Lung (tissue), 12 donors: ENCODE data around the gene CEACAM5. TPM values are rescaled to one million over a fixed set of nuclear protein-coding genes. Genes with fewer than 3 reads are reported as not detected.
"Not testable (repeated sequence)": the region's sequence is repeated elsewhere in the genome, so short reads cannot be mapped to it uniquely, and the experiment has no call there.

Experiments used
- ATAC-seq: fragments of 200-7000 bp; cut with Tn5 transposase; one replicate; pipeline ENCODE4 v1.9.1; 2020; ENCODE audit warnings: moderate number of reproducible peaks; ENCODE audit not compliant: insufficient read depth, low FRiP score
- DNase-seq, 3 donors: peaks; one replicate each; pipeline ENCODE4 v3.0.0-alpha.2; 2013 to 2017
- H3K27ac ChIP-seq, 2 donors: one replicate each; pipeline ENCODE4 v1.5.1; 2013; ENCODE audit warnings: mild to moderate bottlenecking in 2 of 2, moderate library complexity in 2 of 2, control low read depth in 1 of 2, inconsistent platforms in 1 of 2, low read depth in 1 of 2, low read length in 1 of 2
- H3K27me3 ChIP-seq, 3 donors: one replicate each; pipeline ENCODE4 v1.5.1; 2013; ENCODE audit warnings: low read length in 2 of 3; ENCODE audit not compliant: control insufficient read depth in 3 of 3, insufficient read depth in 3 of 3
- H3K36me3 ChIP-seq, 4 donors: one replicate each; pipeline ENCODE4 v1.5.1; 2013; ENCODE audit warnings: low read length in 4 of 4, mild to moderate bottlenecking in 1 of 4, moderate library complexity in 1 of 4; ENCODE audit not compliant: control insufficient read depth in 4 of 4, insufficient read depth in 4 of 4
- H3K4me1 ChIP-seq, 5 donors: one replicate each; pipeline ENCODE4 v1.5.1; 2013; ENCODE audit warnings: low read length in 5 of 5, mild to moderate bottlenecking in 2 of 5, moderate library complexity in 1 of 5; ENCODE audit not compliant: control insufficient read depth in 5 of 5, insufficient read depth in 5 of 5
- H3K4me3 ChIP-seq: one replicate; pipeline ENCODE4 v1.5.1; 2013; ENCODE audit warnings: mild to moderate bottlenecking, control low read depth, moderate library complexity
- H3K9ac ChIP-seq, 2 donors: one replicate each; pipeline ENCODE4 v1.5.1; 2013; ENCODE audit warnings: low read length in 2 of 2, control low read depth in 1 of 2; ENCODE audit not compliant: insufficient read depth in 1 of 2
- H3K9me3 ChIP-seq, 4 donors: one replicate each; pipeline ENCODE4 v1.5.1; 2013; ENCODE audit warnings: low read length in 3 of 4, mild to moderate bottlenecking in 1 of 4, moderate library complexity in 1 of 4; ENCODE audit not compliant: control insufficient read depth in 4 of 4, insufficient read depth in 3 of 4
- CTCF ChIP-seq: IDR thresholded peaks from 2 replicates; pipeline ENCODE4 v1.5.1; 2012; ENCODE audit warnings: mild to moderate bottlenecking; ENCODE audit errors: control extremely low read depth, extremely low read depth
- WGBS, 2 donors: extraction: QIAGEN DNeasy Blood & Tissue Kit; methylation state at CpG; one replicate each; pipeline ENCODE4 v1.1.7; 2013; 5-methylcytosine and 5-hydroxymethylcytosine counted together
- polyA plus RNA-seq, 2 donors: library from polyadenylated mRNA; stranded (reverse); fragments of 200-250 nt; gene quantifications; one replicate each; pipeline ENCODE4 v1.2.1, GENCODE V29; 2013
- total RNA-seq, 2 donors: library from RNA; depleted of rRNA in 1 of 2; stranded (reverse); fragments of >200 nt in 1 of 2; gene quantifications; one replicate each; pipeline ENCODE4 v1.2.1, GENCODE V29; 2014 to 2021
- donor health status: control.
- donor health status: control.
- donor health status: Bipolar disorder and iron deficiency.
- donor health status: healthy.
- donor health status: DM: yes; HTN: yes; CAD: no.

Gene CEACAM5
- total and polyA plus RNA-seq, 4 donors: 0.11 to 37.9 (median 6.1) TPM

DNA sequence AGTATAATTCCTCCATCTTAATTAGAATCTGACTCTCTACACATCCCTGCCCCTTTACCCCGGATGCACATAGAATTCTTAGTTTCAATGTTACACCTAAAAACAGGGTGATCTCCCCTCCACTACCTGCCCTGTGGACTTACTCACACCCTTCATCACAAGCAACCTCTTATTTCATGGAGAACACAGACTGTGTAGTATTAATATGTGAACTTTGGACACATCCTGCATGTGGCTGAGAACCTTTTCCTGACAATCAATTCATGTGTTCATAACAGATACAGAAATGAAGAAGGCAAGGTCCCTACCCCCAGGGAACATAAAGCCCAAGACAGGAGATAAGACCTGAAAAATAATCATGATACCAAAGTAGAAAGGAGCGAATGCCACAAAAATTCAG, 58.7 kb downstream of the CEACAM5 start:
- no peak for TF ChIP-seq CTCF
- DNase-seq (no peak), ATAC-seq (no peak)
- no peaks in the 10 kb centered on the region for H3K9me3 ChIP-seq
- H3K27me3 ChIP-seq: no peaks in the 10 kb centered on the region
- no peak overlapping the region for H3K9ac ChIP-seq
- H3K4me1 ChIP-seq: no peaks in the 10 kb centered on the region
- H3K36me3 ChIP-seq: no peaks in the 10 kb centered on the region
- H3K4me3 ChIP-seq: no peak overlapping the region
- no peak overlapping the region for H3K27ac ChIP-seq
- WGBS, 2 donors: 89 to 95% methylated on average over 2 of the region's 2 CpGs

- not testable (repeated sequence) for DNase-seq, H3K4me3 ChIP-seq, ATAC-seq, H3K36me3 ChIP-seq, H3K4me1 ChIP-seq, H3K9me3 ChIP-seq, H3K27me3 ChIP-seq, H3K27ac ChIP-seq, H3K9ac ChIP-seq
- WGBS, 2 donors: 71 to 85% methylated on average over 5 of the region's 5 CpGs
Measured at GRCh38 chr19:41768105-41768504, 59.7 kb downstream of the CEACAM5 start.

DNA sequence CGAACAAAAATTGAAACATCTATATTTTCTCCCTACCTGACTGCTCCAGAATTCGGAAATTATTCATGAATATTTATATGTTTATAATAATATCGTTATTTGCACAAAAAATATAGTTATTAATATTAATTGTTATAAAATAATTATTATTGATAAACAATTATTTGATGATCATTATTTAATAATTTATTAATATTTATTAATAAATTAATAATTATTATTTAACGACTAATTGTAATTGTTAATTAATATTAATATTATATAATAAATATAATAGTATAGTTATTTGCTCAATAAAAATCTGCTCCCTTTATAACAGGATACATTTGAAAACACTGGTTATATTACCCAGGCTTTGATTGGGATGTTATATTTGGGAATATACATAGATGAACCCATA, 61.2 kb downstream of the CEACAM5 start:
- no peak overlapping the region for H3K27ac ChIP-seq
- H3K4me1 ChIP-seq: peaks cover 0 to 10% (median 0%) of the 10 kb centered on the region in 5 donors
- no peaks in the 10 kb centered on the region for H3K9me3 ChIP-seq
- no peak for ATAC-seq
- H3K36me3 ChIP-seq: no peaks in the 10 kb centered on the region
- WGBS, 2 donors: 95 to 97% methylated on average over 4 of the region's 4 CpGs
- no peak overlapping the region for H3K4me3 ChIP-seq
- no peak for DNase-seq
- no peak for TF ChIP-seq CTCF
- no peak overlapping the region for H3K9ac ChIP-seq
- H3K27me3 ChIP-seq: no peaks in the 10 kb centered on the region

DNA sequence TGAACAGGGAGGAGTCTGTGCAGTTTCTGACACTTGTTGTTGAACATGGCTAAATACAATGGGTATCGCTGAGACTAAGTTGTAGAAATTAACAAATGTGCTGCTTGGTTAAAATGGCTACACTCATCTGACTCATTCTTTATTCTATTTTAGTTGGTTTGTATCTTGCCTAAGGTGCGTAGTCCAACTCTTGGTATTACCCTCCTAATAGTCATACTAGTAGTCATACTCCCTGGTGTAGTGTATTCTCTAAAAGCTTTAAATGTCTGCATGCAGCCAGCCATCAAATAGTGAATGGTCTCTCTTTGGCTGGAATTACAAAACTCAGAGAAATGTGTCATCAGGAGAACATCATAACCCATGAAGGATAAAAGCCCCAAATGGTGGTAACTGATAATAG, 63.0 kb downstream of the CEACAM5 start:
- Histone ChIP-seq H3K27me3 (no peaks in the 10 kb centered on the region), H3K36me3 (no peaks in the 10 kb centered on the region), H3K9ac (no peak overlapping the region), H3K9me3 (no peaks in the 10 kb centered on the region), H3K4me3 (no peak overlapping the region), H3K27ac (no peak overlapping the region), H3K4me1 (peaks cover 0 to 11% (median 0%) of the 10 kb centered on the region in 5 donors)
- ATAC-seq (no peak), DNase-seq (no peak)
- TF ChIP-seq CTCF: no peak
- 92 to 95% methylated on average over 2 of the region's 2 CpGs for WGBS, 2 donors
